Upper lobe of left lung (tissue), 6 donors: ENCODE data around the gene DENND10. TPM values are rescaled to one million over a fixed set of nuclear protein-coding genes. Genes with fewer than 3 reads are reported as not detected.

Source experiments
- ATAC-seq, 2 donors: fragments of 200-7000 bp; cut with Tn5 transposase; one replicate each; pipeline ENCODE4 v1.9.1; 2022; ENCODE audit warnings: mild to moderate bottlenecking in 2 of 2, moderate library complexity in 2 of 2; ENCODE audit not compliant: low FRiP score in 2 of 2
- DNase-seq, 2 donors: peaks; one replicate each; pipeline ENCODE4 v3.0.0-alpha.2; 2019 to 2020
- H3K27ac ChIP-seq, 4 donors: fragments of 200-600 bp; sonication (generic); one replicate each; pipeline ENCODE4 v1.5.1; 2016 to 2019
- H3K27me3 ChIP-seq, 4 donors: fragments of 200-600 bp; sonication (generic); one replicate each; pipeline ENCODE4 v1.5.1; 2017 to 2019
- H3K36me3 ChIP-seq, 4 donors: fragments of 200-600 bp; sonication (generic); one replicate each; pipeline ENCODE4 v1.5.1; 2016 to 2019
- H3K4me1 ChIP-seq, 4 donors: fragments of 200-600 bp; sonication (generic); one replicate each; pipeline ENCODE4 v1.5.1; 2018 to 2019
- H3K4me3 ChIP-seq, 4 donors: fragments of 200-600 bp; sonication (generic); one replicate each; pipeline ENCODE4 v1.5.1; 2017 to 2019; ENCODE audit warnings: mild to moderate bottlenecking in 2 of 4, moderate library complexity in 1 of 4
- H3K9me3 ChIP-seq, 4 donors: fragments of 200-600 bp; sonication (generic); one replicate each; pipeline ENCODE4 v1.5.1; 2018 to 2019
- EP300 ChIP-seq, 4 donors: sonication (generic); formaldehyde crosslinking; IDR thresholded peaks; one replicate each; pipeline ENCODE4 v1.5.1; 2017; ENCODE audit warnings: antibody characterized with exemption in 4 of 4, control low read depth in 2 of 4
- POLR2A ChIP-seq, 4 donors: fragments of 450-650 bp; IDR thresholded peaks; one replicate each; pipeline ENCODE4 v1.5.1; 2016 to 2017; ENCODE audit warnings: antibody characterized with exemption in 4 of 4, mild to moderate bottlenecking in 2 of 4
- POLR2AphosphoS5 ChIP-seq, 2 donors: sonication (generic); formaldehyde crosslinking; IDR thresholded peaks; one replicate each; pipeline ENCODE4 v1.5.1; 2017; ENCODE audit warnings: antibody characterized with exemption in 2 of 2
- WGBS, 2 donors: methylation state at CpG; one replicate each; pipeline ENCODE4 v1.1.5; 2017 to 2018; 5-methylcytosine and 5-hydroxymethylcytosine counted together
- total RNA-seq, 6 donors: library from RNA; depleted of rRNA in 4 of 6; stranded (reverse); fragments of >200 nt in 4 of 6; gene quantifications; one replicate each; pipeline versions ENCODE4 v1.1.0 to v1.2.1, GENCODE V29; 2016 to 2021
- TF ChIP-seq, protein P1 (sequence below), 6 experiments: fragments of 450-650 bp in 4 of 6; fragments of 200-600 bp in 2 of 6; sonication (generic) in 2 of 6; IDR thresholded peaks; one replicate each; pipeline ENCODE4 v1.5.1; 2016 to 2019; ENCODE audit warnings: antibody characterized with exemption in 6 of 6
- donor health status: DM: no; HTN: no; CAD: no; lungs with moderate emphysema.
- donor health status: DM: no; HTN: yes; CAD: no; lungs with severe emphysema.

Gene DENND10
- total RNA-seq, 6 donors from 2014 or later, result 17.8 to 53.5 (median 29.9) TPM

DNA sequence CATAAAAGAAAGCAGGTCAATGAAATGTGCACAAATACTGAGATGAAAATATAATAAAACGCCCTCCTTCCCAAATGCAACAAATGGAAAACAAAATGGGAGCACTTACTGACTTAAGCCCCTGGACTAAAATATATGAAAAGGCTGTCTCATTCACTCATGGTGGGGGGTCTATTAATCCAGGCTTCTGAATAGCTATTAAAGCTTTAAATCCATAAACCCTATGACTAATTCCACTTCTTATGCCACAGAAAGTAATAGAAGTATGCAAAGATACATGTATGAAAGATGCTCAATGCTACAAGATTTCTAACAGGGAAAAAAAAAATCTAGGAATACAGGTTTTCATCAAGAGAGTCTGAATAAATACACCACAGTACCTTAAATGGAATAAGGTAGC is 43.8 kb upstream of the DENND10 start:
- DNase-seq, result no peak
- WGBS, 2 donors, result 95 to 96% methylated on average over 1 of the region's 1 CpG
- Histone ChIP-seq H3K4me3 (no peak overlapping the region), H3K27me3 (no peaks in the 10 kb centered on the region), H3K4me1 (no peaks in the 10 kb centered on the region), H3K27ac (no peak overlapping the region), H3K9me3 (no peaks in the 10 kb centered on the region), H3K36me3 (peaks cover 42 to 99% (median 83%) of the 10 kb centered on the region in 4 donors)
- no peak for ATAC-seq
- TF ChIP-seq, protein P1, sequence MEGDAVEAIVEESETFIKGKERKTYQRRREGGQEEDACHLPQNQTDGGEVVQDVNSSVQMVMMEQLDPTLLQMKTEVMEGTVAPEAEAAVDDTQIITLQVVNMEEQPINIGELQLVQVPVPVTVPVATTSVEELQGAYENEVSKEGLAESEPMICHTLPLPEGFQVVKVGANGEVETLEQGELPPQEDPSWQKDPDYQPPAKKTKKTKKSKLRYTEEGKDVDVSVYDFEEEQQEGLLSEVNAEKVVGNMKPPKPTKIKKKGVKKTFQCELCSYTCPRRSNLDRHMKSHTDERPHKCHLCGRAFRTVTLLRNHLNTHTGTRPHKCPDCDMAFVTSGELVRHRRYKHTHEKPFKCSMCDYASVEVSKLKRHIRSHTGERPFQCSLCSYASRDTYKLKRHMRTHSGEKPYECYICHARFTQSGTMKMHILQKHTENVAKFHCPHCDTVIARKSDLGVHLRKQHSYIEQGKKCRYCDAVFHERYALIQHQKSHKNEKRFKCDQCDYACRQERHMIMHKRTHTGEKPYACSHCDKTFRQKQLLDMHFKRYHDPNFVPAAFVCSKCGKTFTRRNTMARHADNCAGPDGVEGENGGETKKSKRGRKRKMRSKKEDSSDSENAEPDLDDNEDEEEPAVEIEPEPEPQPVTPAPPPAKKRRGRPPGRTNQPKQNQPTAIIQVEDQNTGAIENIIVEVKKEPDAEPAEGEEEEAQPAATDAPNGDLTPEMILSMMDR (IDR thresholded peaks at IDR 0.05), result no peak
- TF ChIP-seq POLR2A (IDR thresholded peaks at IDR 0.05) (no peak), EP300 (IDR thresholded peaks at IDR 0.05) (no peak), POLR2AphosphoS5 (IDR thresholded peaks at IDR 0.05) (no peak)

DNA sequence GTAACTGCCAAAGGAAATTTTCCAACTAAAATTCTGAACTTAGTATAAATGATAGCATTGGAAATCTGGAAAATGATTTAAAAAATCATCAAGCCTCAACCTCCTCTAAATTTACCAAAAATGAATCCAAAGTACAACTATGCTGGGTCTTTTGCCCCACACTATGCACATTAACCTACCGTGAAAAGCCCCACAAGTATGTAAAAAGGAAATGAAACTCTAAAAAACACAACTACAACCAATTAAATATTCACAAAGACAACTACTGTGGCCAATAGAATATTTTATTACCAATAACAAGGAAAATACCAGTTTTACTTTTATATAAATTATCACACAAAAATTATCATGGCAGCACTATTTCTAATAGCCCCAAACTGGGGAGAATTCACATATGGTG is 42.6 kb upstream of the DENND10 start:
- Histone ChIP-seq H3K4me1 (no peaks in the 10 kb centered on the region), H3K27ac (no peak overlapping the region), H3K27me3 (no peaks in the 10 kb centered on the region), H3K36me3 (peaks cover 40 to 99% (median 81%) of the 10 kb centered on the region in 4 donors), H3K4me3 (no peak overlapping the region), H3K9me3 (no peaks in the 10 kb centered on the region)
- DNase-seq, result no peak
- 70 to 72% methylated on average over 1 of the region's 1 CpG for WGBS, 2 donors
- ATAC-seq, result no peak
- TF ChIP-seq POLR2AphosphoS5 (IDR thresholded peaks at IDR 0.05), result no peak
- TF ChIP-seq, protein P1 (IDR thresholded peaks at IDR 0.05), result no peak
- no peak for TF ChIP-seq POLR2A (IDR thresholded peaks at IDR 0.05)
- TF ChIP-seq EP300 (IDR thresholded peaks at IDR 0.05), result no peak

DNA sequence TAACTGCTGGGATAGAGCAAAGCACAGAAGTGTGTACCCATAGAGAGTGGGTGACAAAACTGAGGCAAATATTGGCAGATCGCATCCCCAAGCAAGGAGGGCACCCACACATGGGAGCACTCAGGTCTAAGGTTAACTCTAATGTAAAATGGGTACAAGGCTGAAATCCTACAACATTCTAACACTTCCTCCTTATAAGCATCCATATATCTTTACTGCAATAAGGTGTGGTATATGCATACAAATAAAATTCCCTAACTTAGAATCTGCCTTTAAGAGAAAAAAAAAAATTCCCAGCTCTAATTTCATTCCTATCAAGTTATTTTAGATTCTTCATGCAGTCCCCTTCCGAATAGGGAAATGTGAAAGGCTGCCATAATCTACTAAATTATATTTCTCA is 42.0 kb upstream of the DENND10 start:
- peaks cover 34 to 99% (median 81%) of the 10 kb centered on the region in 4 donors for H3K36me3 ChIP-seq
- ATAC-seq, result no peak
- H3K27ac ChIP-seq, result no peak overlapping the region
- no peaks in the 10 kb centered on the region for H3K4me1 ChIP-seq
- H3K9me3 ChIP-seq, result no peaks in the 10 kb centered on the region
- TF ChIP-seq, protein P1 (IDR thresholded peaks at IDR 0.05), result no peak
- TF ChIP-seq POLR2A (IDR thresholded peaks at IDR 0.05) (no peak), EP300 (IDR thresholded peaks at IDR 0.05) (no peak), POLR2AphosphoS5 (IDR thresholded peaks at IDR 0.05) (no peak)
- DNase-seq, result no peak
- H3K4me3 ChIP-seq, result no peak overlapping the region
- 96 to 98% methylated on average over 2 of the region's 2 CpGs for WGBS, 2 donors
- no peaks in the 10 kb centered on the region for H3K27me3 ChIP-seq

DNA sequence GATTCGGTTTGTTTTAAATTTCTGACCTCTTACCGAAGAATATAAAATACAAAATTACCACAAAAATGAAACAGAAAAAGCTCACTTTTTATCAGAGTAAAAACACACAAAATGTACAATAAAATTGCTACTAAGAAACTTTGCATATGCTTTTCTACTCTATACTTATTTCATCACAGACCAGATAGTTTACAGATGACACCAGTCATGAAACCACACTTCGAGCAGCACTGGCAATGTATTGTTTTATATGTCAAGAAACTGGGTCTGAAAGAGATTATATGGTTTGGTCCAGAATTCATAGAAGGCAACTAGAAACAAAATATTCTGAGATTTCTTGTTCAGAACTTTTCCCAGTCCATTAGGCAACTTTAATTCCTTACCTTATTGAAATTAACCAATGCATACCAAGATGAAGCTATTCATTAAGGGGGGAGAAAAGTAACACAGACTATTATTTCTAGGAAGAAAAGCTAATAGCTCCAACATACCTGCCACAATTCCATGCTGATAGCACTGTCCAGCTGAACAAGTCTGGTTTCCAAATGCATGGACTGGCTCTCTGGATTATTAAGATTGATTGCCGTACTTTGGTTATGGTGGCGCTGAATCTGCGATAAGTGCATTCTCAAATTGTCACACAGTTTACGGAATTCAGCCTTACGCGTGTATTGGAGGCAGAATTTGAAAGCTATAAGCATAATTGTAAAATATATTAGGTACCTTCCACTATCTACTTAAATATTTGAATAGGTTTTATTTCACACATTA is 33.3 kb upstream of the DENND10 start:
- 95 to 97% methylated on average over 9 of the region's 9 CpGs for WGBS, 2 donors
- no peak for ATAC-seq
- Histone ChIP-seq H3K27ac (no peak overlapping the region), H3K9me3 (no peaks in the 10 kb centered on the region), H3K4me1 (peaks cover 0 to 22% (median 5%) of the 10 kb centered on the region in 4 donors), H3K36me3 (peaks cover 40 to 76% (median 61%) of the 10 kb centered on the region in 4 donors), H3K27me3 (no peaks in the 10 kb centered on the region), H3K4me3 (no peak overlapping the region)
- DNase-seq, result no peak
- no peak for TF ChIP-seq EP300 (IDR thresholded peaks at IDR 0.05)
- TF ChIP-seq, protein P1 (IDR thresholded peaks at IDR 0.05), result no peak
- no peak for TF ChIP-seq POLR2A (IDR thresholded peaks at IDR 0.05)
- TF ChIP-seq POLR2AphosphoS5 (IDR thresholded peaks at IDR 0.05), result no peak

DNA sequence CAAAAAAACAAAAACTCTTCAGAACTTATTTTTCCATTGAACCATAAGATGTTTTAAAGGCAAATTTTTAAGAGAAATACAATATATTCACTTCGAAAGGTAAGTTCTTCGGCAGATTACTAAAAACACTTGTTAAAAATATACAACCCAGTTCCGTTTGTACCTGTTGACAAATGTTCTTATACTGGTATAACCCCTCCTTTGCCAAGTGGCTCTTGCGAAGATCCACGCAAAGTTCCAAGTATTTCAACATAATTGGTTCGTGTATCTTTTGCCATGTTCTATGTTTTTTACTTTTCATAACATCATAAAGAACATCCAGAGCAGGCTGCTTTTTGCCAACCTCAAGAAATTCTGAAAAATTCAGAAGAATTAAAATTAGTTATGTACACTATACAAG is 30.3 kb upstream of the DENND10 start:
- no peak overlapping the region for H3K27ac ChIP-seq
- TF ChIP-seq POLR2AphosphoS5 (IDR thresholded peaks at IDR 0.05) (no peak), EP300 (IDR thresholded peaks at IDR 0.05) (no peak), POLR2A (IDR thresholded peaks at IDR 0.05) (no peak)
- TF ChIP-seq, protein P1 (IDR thresholded peaks at IDR 0.05), result no peak
- H3K9me3 ChIP-seq, result no peaks in the 10 kb centered on the region
- 45 to 64% methylated on average over 6 of the region's 6 CpGs for WGBS, 2 donors
- ATAC-seq, result no peak
- no peak overlapping the region for H3K4me3 ChIP-seq
- H3K27me3 ChIP-seq, result no peaks in the 10 kb centered on the region
- peaks cover 22 to 48% (median 30%) of the 10 kb centered on the region in 4 donors for H3K4me1 ChIP-seq
- peaks cover 27 to 46% (median 33%) of the 10 kb centered on the region in 4 donors for H3K36me3 ChIP-seq
- DNase-seq, result no peak
